ENCODE measurements around the gene ALOX15.
"Not testable (repeated sequence)": the region's sequence is repeated elsewhere in the genome, so short reads cannot be mapped to it uniquely, and the experiment has no call there.

Gene ALOX15

DNA sequence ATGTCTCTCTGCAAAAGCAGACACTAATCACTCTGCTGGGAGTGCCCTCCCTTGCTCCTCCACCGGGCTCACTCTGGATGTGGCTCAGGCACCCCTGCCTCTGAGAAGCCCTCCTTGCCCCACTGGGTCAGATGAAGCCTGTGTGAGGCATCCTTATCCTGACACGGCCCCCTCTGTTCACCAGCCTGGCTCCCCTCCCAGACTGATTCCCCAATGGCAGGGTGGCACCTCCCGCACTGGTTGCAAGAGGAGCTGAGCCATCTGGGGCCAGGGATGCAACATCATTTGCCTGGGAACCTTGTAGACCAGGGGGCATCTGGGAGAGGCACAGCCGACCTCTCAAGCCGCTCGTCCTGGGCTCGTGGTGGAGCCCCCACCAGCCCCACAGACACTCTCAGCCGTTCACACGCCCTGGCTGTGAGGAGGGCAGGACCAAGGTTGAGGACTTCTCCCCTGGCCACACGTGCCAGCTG lies 50.5 kb downstream of the ALOX15 start:
- DNase-seq: no peak

DNA sequence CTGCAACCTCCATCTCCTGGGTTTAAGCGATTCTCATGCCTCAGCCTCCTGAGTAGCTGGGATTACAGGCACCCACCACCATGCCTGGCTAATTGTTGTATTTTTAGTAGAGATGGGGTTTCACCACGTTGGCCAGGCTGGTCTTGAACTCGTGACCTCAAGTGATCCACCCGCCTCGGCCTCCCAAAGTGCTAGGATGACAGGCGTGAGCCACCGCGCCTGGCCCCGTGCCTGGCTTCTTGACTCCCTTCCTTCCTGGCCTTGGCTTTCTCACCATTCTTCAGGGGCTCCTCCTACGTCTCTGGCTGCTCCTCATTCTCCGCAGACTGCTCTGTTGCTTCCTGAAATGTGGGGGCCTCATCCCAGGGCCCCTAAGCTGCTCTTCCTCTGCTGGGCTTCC lies 51.4 kb downstream of the ALOX15 start:
- not testable (repeated sequence) for DNase-seq

DNA sequence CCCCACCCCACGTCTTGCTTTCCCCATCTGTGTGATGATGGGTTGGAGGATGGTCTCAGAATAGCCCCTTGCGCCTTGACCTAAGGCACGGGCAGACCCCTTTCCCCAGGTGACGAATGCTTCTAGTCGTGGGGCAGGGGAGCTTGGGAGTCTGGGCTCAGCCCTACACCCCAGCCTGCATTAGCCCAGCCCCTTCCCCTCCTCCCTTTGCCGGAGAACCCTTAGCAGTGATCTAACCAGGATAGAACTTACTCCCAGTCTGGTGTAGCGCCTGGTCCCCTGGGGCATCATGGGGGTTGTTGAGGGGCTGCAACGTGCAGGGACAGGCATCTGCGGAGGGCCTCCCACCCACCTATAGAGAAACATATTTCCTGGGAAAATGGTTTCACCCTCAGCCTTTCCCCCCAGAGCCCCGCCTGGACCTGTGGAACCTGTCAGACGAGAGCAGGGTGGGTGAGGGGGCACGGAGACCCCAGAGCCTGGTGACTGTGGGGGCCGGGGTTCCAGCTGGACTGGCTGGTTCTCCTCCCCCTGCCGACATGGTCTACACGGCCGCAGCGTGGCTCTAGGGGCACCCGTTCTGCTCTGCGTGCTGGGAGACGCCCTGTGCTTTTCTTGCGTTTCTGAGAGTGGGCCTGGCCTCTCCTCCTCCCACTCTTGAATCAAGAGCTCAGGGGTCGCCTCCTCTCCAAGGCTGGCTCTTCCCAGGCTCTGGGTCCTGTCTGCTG lies 52.4 kb downstream of the ALOX15 start:
- no peak for DNase-seq

DNA sequence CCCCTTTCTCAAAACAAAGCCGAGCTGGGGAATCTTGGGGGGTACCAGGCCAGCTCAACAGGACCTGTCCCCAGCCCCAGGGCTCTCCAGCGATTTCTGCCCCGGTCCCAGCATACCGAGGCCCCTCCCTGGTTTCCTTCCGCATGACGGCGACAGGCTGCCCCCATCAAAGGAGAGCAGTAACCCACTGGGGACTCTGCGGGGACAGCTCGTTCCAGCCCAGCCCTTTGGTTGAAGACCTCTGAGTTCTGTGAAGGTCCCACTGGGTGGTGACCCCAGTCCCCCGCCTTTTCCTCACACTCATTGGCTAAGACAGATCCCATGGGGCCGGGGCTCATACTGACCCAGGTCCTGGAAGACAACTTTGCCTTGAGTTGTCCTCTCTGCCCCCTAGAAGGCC lies 53.1 kb downstream of the ALOX15 start:
- DNase-seq: no peak

DNA sequence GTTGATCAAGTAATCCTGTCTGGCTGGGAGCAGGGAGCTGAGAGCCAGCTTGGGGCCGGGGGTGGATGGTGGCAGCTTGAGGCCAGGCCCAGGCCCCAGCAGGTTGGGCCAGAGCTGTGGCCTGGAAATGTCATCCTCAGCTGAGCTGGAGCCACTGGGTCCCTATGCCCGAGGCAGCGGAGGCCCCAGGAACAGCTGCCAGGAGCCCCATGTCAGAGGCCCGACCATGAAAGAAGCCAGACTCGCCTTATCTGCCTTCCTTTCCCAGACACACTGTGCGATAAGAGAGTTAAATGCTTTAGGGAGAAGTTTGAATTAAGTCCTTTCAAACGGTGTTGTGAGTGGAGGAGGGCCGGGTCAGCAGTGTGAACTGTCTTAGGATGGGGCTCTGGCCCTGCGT lies 53.7 kb downstream of the ALOX15 start:
- DNase-seq: no peak

DNA sequence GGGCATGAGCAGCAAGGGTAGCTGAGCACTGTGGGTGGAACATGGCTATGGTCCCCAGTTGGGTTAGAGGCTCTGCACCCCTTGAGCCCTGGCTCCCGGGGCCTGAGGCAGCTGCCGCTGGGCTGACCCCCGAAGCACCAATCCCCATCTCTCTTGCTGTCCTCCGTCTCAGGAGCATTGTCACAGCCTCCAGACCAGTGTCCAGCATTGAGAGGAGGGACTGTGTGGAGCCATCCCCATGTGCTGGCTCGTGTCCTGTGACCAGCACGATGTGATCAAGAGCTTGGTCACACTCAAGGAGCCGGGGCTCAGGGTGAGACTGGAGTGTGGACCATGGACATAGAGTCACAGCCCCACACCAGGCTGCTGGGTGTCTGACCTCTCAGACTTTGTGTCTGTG lies 54.3 kb downstream of the ALOX15 start:
- DNase-seq: no peak

DNA sequence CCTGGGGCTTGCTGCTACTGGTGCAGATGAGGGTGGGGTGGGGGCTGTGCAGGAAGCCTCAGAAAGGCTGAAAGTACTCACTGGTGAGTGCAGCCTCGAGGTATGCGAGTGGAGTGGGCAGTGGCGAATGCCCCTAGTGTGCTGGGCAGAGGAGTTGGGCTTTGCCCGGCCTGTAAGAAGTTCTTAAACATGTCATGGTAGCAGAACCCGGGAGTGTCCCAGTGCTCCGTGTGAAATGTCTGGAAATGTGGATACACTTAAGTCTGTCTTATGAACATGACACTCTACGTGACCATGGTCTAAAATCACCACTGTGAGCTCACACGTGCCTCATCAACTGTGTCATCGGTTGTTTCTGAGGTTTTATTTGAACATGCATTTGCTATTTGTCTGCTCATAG lies 55.4 kb downstream of the ALOX15 start:
- DNase-seq: no peak

DNA sequence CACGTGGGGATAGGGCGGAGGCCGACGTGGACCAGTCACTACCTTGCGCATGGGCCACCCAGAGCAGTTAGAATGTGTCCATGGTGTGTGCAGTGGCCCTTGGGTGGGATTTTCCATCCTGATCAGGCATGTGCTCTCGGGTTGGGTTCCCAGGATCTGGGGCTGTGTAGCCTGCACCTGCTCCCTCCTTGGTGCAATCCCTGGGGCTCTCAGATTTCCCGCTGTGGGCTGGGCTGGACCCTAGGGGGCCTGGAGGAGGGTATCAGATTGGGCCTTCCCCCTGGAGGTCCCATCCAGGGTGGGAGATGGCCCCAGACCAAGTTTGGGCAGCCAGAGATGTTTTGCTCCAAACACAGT lies 55.9 kb downstream of the ALOX15 start:
- DNase-seq: no peak

DNA sequence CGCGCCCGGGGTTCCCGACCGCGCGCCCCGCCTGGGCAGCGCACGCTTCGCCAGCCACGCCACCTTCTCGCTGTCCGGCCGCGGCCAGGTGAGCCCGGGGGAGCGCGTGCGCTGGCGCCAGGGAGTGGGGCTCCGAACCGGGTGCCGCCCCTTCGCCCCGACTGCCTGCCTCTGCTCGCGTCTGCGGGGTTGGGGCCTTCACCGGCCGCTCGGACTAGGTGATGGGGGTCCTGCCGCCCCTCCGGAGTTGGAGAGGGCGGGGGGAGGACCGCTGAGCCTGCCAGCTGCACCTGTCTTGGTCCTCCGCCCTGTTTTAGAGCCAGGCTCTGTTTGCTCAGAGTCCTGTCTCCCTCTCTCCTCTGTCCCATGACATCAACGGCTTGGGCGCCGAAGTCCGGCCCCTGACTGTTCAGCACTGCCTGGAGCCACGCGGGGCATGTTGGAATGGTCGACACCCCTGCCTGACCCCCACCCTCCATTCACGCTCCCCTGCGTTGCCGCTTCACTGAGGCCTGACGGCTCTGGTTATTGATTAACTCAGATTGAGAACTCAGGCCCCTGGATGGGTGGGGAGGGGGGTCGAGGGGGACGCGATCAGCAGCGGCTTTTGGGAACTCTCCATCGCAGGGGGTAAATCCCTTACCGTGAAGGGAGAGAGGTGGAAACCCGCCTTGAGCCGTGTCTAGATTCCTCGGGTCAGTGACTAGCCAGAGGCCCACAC lies 56.4 kb downstream of the ALOX15 start:
- no peak for DNase-seq

DNA sequence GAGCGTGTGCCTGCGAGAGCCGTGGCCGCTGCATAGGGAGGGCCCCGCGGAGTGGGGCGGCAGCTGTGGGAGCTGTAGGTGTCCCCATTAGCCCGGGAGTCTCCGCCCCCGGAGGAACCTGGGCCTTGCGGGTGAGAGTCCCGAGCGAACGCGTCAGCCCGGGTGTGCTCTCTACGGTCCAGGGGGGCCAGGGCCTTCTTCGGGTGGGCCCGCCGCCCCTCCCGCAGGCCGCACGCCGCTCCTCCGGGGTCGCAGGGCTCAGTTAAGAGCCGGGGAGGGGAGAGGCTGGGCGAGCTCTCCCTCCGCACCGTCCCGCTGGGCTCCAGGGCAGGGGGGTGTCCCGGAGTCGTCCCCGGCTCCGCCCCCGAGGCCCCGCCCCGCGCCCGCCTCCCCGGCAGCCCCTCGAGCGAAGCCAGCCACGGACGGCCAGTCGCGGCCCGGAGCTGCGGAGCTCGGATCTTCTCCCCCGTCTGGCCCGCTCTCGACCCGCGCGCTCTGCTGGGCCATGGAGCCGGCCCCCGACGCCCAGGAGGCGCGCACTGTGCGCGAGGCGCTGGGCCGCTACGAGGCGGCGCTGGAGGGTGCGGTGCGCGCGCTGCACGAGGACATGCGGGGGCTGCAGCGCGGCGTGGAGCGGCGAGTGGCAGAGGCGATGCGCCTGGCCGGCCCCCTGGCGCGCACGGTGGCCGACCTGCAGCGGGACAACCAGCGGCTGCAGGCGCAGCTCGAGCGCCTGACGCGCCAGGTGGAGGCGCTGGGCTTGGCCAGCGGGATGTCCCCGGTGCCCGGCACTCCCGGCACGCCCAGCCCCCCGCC lies 57.2 kb downstream of the ALOX15 start, which contains the start of gene SMTNL2:
Gene SMTNL2 (plus strand): TSS at position 429 of the 816 bp plus-strand sequence. CDS start 77 bp downstream, at position 506.
- no peak for DNase-seq

DNA sequence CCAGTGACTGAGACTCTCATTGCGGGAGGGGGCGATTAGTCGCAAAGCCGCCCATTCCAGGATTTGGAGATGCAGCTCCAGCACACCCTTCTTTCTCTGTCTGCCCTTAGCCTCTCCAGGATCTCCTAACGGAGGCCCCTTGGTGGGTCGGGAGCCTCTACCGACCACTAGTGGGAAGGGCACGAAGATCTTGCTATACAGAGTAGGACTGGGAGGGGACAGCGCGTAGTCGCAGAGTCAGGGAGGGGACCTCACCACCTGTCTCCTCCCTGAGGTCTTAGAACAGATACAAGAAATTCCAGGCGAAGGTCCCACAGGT lies 57.7 kb downstream of the ALOX15 start:
- no peak for DNase-seq

DNA sequence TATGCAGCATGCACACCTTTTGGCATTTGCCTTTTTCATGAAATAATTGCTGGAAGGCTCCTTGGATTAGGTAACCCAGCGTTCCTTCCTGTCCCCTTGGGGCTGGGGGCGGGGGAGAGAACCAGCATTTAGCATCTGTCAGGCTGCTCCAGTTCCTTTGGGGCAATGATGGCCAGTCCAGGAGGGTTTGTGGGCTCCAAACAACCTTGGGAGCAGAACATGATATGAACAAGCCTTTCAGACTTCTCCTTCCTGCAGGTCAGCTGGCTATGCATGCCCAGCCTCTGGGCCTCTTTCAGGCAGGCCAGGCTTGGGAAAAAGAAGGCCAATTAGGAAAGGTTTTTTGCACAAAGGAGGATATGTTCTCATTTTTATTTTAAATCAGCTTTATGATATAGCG lies 58.3 kb downstream of the ALOX15 start:
- no peak for DNase-seq

DNA sequence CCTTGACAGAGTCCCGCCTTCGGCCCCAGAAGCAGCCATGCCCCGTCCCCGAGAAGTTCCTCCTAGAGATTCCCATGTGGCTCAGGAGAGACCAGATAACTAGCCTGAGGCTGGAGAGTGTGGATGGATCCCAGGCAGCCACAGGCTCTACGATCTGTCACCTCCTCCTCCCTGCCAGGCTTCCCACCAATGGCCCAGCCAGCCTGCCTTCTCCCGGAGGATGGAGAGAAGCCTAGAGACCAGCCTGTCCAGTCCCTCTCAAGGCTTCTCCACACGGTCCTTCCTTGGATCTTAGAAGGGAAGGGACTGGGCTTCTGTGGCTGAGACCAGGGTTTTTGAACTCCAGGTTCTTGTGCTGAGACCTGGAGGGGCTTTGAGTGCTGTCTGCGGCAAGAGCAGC lies 58.8 kb downstream of the ALOX15 start:
- no peak for DNase-seq

DNA sequence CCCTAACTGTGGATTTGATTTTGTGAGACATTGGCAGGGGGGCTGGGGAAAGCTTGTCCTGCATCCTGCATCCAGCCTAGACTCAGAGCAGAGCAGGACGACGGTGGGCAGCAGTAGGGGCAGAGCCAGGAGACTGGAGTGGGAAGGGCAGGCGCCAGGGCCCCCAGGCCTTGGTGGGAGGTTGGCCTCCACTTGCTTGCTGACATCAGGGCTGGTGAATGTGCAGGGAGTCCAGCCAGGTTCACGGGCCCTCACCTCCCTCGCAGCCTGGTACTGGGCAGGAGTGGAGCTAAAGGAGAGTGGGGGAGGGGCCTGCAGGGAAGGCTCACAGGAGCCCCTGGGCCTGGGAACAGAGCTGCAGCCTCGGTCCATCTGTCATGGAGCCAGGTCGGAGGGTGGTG lies 59.4 kb downstream of the ALOX15 start:
- DNase-seq: no peak

Measured in NCI-H1417 treated with DMSO at 0.1 percent for 48 hours (cell line).